ENCODE results near the gene TRIM44.

- no peak for TF ChIP-seq POLR2A (IDR thresholded peaks at IDR 0.05; ENCODE audit: low read depth, low read length)
- TF ChIP-seq TAF1 (IDR thresholded peaks at IDR 0.05; ENCODE audit: borderline replicate concordance, low read depth, low read length): no peak
Observed at GRCh38 chr11:35661534-35661933, 1.0 kb upstream of the TRIM44 start.

Data from GM12892 (cell line).